Fibroblast of skin of left quadriceps (primary cell): Measurements from ENCODE around the gene KIRREL1.
A peak's percentile ranks its signal among the peaks of the same experiment; 100 is the strongest.

Experiments used
- DNase-seq, 2 experiments: peaks; one replicate each; pipeline ENCODE4 v3.0.0-alpha.2; 2013; ENCODE audit warnings: low read depth in 2 of 2

Gene KIRREL1

GRCh38 chr1:158071138-158071537 is 77.7 kb downstream of the KIRREL1 start:
- DNase-seq: no peak

GRCh38 chr1:158075078-158075477 is 81.6 kb downstream of the KIRREL1 start:
- no peak for DNase-seq

- DNase-seq: no peak
These were observed 83.0 kb downstream of the KIRREL1 start for GRCh38 chr1:158076441-158076840.

- DNase-seq: no peak
These were observed 84.2 kb downstream of the KIRREL1 start for GRCh38 chr1:158077411-158078256.

- DNase-seq: no peak
These were observed 85.2 kb downstream of the KIRREL1 start for GRCh38 chr1:158078569-158079080.

- no peak for DNase-seq
These were observed 86.6 kb downstream of the KIRREL1 start for GRCh38 chr1:158080066-158080465.

GRCh38 chr1:158084336-158084735 is 90.9 kb downstream of the KIRREL1 start:
- no peak for DNase-seq

GRCh38 chr1:158084747-158085146 is 91.3 kb downstream of the KIRREL1 start:
- DNase-seq: no peak

GRCh38 chr1:158087320-158087927 is 94.0 kb downstream of the KIRREL1 start:
- peak; percentile 45 to 52 for DNase-seq

- no peak for DNase-seq
These were observed 96.0 kb downstream of the KIRREL1 start for GRCh38 chr1:158089476-158089875.

- DNase-seq: no peak
These were observed 96.6 kb downstream of the KIRREL1 start for GRCh38 chr1:158089925-158090637.

GRCh38 chr1:158093376-158093775 is 99.9 kb downstream of the KIRREL1 start:
- DNase-seq: no peak

- no peak for DNase-seq
These were observed 101.1 kb downstream of the KIRREL1 start for GRCh38 chr1:158094571-158094970.

- DNase-seq: no peak
These were observed 102.4 kb downstream of the KIRREL1 start for GRCh38 chr1:158095737-158096335.

- DNase-seq: no peak
These were observed 104.8 kb downstream of the KIRREL1 start for GRCh38 chr1:158098256-158098655.

GRCh38 chr1:158099185-158099584 is 105.7 kb downstream of the KIRREL1 start:
- no peak for DNase-seq

- DNase-seq: no peak
These were observed 107.1 kb downstream of the KIRREL1 start for GRCh38 chr1:158100498-158100897.

GRCh38 chr1:158101455-158101854 is 108.0 kb downstream of the KIRREL1 start:
- no peak for DNase-seq

GRCh38 chr1:158101927-158102326 is 108.5 kb downstream of the KIRREL1 start:
- no peak for DNase-seq

- no peak for DNase-seq
These were observed 109.6 kb downstream of the KIRREL1 start for GRCh38 chr1:158102881-158103674.

GRCh38 chr1:158103861-158104522 is 110.5 kb downstream of the KIRREL1 start:
- no peak for DNase-seq
